LNCaP clone FGC (cell line): ENCODE data around the gene TM9SF3.

Experiments used
- DNase-seq: peaks from one replicate; pipeline ENCODE4 v3.0.0-alpha.2; 2011; ENCODE audit warnings: low read depth
- H3K4me3 ChIP-seq: 2 replicates; pipeline ENCODE4 v1.5.1; 2011; ENCODE audit warnings: mild to moderate bottlenecking, low read depth, low read length, control low read depth
- TF ChIP-seq, protein P1 (sequence below): IDR thresholded peaks from 2 replicates; pipeline ENCODE4 v1.5.1; 2012; ENCODE audit warnings: mild to moderate bottlenecking; ENCODE audit not compliant: control insufficient read depth, insufficient read depth; ENCODE audit errors: extremely low read depth

Gene TM9SF3

DNA sequence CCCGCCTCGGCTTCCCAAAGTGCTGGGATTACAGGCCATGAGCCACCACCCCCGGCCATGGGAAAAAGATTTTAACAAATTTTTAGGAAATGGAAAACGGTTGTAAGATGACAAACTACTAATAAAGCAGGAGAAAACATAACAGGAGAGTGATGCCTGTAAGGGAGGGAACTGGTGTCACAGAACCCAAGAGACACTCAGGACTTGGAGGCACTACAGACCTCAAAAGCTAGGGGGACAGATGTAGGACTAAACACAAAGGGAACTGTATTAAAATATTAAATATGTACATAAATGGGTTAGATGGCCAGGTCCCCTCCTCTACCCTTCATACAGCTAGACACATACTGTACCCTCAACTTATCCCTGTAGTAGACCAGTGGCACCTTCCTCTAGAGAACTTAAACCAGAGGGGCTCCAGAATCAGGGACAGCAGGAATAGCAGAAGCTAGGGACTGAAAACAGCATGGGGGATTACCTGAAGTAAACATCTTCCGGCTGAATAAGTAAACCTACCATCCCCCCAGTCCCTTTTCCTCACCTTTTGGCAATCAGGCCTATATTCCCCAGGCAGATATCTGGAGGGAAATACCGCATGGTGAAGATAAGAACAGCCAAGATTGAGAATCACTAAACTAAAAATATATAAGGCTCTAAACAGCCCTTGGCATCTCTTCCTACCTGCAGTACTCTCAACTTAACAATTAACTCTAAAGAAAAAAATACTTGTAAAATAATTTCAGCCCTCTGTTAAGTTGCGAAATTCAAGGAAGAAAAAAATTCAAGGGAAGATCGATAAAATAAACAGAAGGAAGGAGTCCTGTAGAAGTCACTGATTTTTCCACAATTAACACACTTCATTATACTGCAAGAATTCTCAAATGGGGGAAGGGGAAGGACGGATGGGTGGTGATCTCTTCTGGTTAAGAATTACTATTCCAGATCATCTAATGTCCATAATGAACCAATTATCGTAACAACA lies 15.5 kb downstream of the TM9SF3 start:
- TF ChIP-seq, protein P1, sequence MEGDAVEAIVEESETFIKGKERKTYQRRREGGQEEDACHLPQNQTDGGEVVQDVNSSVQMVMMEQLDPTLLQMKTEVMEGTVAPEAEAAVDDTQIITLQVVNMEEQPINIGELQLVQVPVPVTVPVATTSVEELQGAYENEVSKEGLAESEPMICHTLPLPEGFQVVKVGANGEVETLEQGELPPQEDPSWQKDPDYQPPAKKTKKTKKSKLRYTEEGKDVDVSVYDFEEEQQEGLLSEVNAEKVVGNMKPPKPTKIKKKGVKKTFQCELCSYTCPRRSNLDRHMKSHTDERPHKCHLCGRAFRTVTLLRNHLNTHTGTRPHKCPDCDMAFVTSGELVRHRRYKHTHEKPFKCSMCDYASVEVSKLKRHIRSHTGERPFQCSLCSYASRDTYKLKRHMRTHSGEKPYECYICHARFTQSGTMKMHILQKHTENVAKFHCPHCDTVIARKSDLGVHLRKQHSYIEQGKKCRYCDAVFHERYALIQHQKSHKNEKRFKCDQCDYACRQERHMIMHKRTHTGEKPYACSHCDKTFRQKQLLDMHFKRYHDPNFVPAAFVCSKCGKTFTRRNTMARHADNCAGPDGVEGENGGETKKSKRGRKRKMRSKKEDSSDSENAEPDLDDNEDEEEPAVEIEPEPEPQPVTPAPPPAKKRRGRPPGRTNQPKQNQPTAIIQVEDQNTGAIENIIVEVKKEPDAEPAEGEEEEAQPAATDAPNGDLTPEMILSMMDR: no peak
- no peak for DNase-seq
- H3K4me3 ChIP-seq: no peak overlapping the region

DNA sequence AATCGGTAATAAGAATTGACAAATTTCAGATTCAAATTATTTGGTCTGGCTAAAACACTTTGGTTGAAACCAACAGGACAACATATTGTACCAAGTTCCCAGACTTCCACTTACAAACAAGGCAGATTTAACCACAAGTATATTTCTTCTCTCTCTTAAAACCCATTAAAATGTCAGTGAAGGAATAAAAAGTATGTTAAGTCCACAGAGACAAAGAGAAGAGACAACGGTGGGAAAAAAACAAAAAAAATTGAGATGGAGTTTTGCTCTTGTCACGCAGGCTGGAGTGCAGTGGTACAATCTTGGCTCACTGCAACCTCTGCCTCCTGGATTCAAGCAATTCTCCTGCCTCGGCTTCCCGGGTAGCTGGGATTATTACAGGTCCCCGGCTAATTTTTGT lies 16.3 kb downstream of the TM9SF3 start:
- TF ChIP-seq, protein P1: no peak
- DNase-seq: no peak

DNA sequence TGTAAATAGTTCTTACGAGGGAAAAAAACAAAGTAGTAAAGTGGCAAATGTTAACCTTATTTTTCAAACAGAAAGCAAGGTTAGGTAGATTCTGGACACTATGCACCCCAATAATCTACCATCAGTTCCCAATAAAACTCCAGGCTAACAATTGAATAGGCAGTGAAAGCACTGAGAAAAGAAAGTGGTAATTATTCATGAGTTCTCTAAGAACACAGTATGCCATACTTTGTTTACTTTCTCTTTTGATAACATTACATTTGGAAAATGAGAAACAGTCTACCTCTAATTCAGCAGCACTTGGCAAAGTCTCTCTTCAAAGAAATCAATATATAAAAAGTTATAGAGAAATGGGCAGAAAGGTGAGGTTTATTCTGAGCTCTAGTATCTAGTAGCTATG lies 18.4 kb downstream of the TM9SF3 start:
- TF ChIP-seq, protein P1: no peak
- peak overlapping the region; percentile 34 for H3K4me3 ChIP-seq
- DNase-seq: no peak

More for the DNA sequence above, 16.3 kb downstream of the TM9SF3 start:
- H3K4me3 ChIP-seq: no peak overlapping the region

DNA sequence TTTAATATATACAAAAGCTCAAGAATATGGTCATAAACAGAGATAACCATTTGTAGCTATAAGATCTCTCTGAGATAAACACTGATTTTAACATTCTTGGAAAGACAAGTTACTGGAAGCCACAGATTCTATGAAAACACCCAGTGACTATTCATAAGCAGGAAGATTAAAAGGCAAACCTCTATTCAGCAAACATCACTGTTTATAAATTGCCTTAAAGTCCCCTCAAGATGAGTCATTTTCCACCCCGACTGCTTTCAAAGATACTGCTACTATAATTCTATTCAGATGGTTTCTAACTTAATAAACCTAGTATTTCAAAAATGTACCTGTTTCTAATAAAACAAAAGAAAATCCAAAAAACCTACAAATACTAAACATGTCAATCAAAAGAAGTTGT lies 21.0 kb downstream of the TM9SF3 start:
- TF ChIP-seq, protein P1: no peak
- DNase-seq: no peak
- H3K4me3 ChIP-seq: no peak overlapping the region

DNA sequence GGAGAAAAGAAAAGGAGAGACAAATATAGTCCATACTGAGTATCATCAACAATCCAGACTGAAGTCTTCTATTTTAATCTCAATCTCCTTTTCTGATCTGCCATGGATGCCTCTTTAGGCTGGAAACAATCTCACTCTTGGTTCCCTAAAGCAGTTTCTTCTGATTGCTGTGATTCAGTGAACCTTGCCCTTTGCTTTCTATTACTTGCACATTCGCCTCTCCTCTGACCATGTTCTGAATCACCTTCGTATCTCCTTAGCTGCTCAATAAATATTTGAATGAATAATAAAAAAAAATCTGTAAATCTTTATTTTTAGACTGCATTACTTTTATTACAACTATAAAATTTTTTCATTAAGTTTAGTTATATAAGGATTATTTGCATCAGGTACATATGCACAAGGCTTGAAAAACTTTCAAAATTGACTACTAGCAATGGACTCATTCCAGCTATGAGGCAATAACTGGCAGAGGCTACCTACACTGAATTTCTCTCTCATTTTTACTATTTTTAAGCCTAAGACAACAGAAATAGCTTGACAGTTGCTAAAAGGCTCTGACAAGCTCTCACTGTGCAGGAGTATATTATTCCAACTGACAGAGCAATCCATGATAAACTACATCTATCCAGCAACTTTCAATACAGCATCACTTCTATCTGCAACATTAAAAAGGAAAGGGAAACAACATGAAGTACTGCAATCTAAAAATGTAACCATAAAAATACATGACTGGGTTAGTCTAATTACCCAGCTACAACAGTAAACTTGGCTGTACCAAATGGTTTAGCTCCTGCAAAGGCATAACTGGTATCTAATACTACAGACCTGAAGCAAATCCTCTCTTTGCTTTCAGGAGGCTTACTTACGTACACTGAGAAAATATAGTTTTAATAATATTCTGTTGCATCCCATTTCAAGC lies 25.6 kb downstream of the TM9SF3 start:
- TF ChIP-seq, protein P1: no peak
- peak; percentile 44 for DNase-seq
- no peak overlapping the region for H3K4me3 ChIP-seq

DNA sequence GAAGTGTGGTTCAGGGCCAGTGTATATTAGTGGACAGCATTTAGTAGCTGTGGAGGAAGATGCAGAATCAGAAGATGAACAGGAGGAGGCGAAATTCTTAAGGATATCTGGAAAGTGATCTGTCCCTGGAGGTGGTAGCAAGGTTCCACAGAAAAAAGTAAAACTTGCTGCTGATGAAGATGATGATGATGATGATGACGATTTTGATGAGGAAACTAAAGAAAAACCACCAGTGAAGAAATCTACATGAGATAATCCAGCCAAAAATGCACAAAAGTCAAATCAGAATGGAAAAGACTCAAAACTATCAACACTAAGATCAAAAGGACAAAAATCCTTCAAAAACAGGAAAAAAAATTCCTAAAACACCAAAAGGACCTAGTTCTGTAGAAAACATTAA lies 26.3 kb downstream of the TM9SF3 start:
- no peak for DNase-seq
- TF ChIP-seq, protein P1: no peak
- no peak overlapping the region for H3K4me3 ChIP-seq
